HG02884 (cell line): ENCODE results near the gene TRIM28.

Experiments
- ATAC-seq: cut with Tn5 transposase; IDR thresholded peaks from one replicate; pipeline ENCODE4 v1.9.1; 2021; ENCODE audit warnings: mild to moderate bottlenecking, moderate library complexity; ENCODE audit not compliant: unreplicated experiment

Gene TRIM28

DNA sequence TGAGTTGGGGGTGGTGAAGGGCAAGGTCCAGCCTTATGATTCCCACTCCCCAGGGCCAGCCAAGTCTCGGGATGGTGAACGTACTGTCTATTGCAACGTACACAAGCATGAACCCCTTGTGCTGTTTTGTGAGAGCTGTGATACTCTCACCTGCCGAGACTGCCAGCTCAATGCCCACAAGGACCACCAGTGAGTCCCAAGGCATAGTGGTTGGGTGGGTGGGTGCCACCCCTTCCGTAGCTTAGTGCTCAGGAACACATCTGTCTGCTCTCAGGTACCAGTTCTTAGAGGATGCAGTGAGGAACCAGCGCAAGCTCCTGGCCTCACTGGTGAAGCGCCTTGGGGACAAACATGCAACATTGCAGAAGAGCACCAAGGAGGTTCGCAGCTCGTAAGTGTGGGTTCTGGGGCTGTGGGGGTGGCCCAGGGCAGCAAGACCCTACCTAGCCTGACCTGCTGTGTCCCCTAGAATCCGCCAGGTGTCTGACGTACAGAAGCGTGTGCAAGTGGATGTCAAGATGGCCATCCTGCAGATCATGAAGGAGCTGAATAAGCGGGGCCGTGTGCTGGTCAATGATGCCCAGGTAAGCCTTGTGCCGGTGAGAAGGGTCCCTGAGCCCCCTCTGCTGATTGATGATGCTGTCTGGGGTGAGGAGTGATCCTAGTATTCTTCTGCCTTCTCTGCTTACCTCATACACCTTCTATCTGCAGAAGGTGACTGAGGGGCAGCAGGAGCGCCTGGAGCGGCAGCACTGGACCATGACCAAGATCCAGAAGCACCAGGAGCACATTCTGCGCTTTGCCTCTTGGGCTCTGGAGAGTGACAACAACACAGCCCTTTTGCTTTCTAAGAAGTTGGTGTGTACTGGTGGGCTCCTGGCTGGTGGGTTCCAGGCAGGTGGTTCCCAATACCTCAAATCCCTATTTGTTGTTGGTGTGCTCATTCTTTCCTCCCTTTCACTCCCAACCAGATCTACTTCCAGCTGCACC, 3.8 kb downstream of the TRIM28 start:
- ATAC-seq: no peak

DNA sequence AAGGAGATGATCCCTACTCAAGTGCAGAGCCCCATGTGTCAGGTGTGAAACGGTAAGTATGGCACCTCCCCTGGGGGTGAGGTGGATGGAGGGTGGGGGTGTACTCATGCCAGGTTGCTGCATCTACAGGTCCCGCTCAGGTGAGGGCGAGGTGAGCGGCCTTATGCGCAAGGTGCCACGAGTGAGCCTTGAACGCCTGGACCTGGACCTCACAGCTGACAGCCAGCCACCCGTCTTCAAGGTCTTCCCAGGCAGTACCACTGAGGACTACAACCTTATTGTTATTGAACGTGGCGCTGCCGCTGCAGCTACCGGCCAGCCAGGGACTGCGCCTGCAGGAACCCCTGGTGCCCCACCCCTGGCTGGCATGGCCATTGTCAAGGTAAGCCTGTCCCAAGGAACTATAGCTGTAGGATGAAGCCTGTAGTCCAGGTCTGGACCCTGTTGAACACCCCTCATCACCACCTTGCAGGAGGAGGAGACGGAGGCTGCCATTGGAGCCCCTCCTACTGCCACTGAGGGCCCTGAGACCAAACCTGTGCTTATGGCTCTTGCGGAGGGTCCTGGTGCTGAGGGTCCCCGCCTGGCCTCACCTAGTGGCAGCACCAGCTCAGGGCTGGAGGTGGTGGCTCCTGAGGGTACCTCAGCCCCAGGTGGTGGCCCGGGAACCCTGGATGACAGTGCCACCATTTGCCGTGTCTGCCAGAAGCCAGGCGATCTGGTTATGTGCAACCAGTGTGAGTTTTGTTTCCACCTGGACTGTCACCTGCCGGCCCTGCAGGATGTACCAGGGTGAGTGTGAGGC, 5.2 kb downstream of the TRIM28 start:
- ATAC-seq: no peak

DNA sequence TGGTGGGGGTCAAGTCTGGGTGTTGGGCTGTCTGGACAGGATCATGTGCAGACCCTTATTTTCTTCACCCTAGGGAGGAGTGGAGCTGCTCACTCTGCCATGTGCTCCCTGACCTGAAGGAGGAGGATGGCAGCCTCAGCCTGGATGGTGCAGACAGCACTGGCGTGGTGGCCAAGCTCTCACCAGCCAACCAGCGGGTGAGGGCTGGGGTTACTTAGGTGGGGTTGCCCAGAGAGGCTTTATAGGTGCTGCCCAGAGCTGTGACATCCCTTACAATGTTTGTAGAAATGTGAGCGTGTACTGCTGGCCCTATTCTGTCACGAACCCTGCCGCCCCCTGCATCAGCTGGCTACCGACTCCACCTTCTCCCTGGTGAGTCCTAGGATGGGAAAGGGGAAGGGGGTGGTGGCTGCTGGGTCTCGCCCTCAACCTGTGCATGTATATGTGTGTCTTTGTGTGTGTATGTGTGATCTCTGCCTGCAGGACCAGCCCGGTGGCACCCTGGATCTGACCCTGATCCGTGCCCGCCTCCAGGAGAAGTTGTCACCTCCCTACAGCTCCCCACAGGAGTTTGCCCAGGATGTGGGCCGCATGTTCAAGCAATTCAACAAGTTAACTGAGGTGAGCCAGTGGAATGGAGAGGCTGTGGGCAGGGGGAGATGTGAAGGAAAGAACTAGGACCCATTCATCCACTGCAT, 5.9 kb downstream of the TRIM28 start:
- ATAC-seq: no peak

DNA sequence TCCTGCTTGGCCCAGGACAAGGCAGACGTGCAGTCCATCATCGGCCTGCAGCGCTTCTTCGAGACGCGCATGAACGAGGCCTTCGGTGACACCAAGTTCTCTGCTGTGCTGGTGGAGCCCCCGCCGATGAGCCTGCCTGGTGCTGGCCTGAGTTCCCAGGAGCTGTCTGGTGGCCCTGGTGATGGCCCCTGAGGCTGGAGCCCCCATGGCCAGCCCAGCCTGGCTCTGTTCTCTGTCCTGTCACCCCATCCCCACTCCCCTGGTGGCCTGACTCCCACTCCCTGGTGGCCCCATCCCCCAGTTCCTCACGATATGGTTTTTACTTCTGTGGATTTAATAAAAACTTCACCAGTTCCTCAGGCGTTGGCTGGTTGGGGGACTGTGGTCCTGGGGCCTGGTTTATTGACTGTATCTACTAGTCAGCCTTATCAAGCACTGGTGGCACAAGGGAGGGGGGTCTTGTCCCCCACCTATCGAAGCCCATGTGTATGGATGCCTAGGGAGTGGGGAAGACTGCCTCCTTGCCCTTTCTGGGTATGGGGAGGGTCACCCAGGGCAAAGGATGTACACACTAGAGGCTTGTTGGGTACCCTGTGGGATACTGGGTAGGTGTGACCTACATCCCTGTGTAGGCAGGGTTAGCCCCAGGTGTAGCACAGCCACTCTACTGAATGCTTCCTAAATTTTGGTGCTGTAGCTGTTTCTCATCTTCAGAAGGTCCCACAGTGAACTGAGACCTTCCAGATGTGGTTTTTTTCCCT, 6.7 kb downstream of the TRIM28 start:
- no peak for ATAC-seq

DNA sequence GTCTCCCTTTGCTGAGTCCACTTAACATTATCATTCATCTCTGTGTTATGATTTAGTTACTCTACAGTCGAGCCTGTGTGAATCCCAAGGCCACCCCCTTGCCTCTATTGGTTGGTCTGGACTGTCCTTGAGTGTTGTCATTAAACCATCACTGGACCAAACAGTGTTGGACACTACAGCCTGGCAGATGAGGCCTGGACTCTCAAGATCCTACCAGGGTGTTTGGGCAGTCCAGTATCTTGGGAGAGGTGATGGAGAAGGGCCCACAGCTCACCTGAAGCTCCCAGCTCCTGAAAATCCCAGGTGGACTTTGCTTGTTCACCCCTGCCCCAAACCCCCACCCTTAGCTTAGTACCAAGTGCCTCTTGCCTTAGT, 7.2 kb downstream of the TRIM28 start:
- ATAC-seq: no peak

DNA sequence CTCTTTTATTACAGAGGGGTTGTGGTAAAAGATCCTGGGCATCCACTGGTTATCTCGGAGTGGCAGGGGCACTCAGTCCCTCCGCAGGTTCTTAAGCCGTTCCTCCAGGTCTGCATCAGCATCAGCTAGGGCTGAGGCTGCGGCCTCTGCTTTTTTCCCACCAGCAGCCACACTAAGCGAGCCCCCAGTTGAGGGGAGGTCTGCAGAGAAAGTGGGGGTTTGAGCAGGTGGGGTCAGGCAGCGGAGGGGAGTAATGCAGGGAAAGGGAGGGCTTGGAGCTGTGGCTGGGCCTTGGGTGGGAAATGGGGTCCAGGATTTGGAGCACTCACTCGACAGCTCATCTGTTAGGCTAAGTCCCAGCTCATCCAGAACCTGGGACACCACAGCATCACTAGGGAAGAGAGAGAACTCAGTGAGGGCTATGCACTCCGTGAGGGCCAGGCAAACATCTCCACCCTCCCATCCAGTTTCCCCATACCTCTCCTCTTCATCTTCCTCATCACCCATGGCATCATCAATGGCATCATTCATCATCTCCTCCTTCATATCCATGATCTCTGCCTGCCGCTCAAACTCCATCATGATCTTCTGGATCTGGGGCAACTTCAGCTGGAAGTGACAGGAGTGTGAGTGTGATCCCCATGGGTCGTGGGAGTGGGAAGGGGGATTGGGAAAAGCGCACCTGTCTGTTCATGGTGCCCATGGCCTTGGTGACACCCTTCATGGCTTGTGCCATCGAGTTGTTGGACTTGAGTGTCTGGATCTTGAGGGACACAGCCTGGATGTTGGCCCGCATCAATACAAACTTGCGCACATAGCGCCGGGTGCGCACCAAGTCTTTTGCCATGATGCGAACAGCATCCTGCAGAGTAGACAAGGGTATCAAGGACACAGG, 8.0 kb downstream of the TRIM28 start:
- no peak for ATAC-seq

DNA sequence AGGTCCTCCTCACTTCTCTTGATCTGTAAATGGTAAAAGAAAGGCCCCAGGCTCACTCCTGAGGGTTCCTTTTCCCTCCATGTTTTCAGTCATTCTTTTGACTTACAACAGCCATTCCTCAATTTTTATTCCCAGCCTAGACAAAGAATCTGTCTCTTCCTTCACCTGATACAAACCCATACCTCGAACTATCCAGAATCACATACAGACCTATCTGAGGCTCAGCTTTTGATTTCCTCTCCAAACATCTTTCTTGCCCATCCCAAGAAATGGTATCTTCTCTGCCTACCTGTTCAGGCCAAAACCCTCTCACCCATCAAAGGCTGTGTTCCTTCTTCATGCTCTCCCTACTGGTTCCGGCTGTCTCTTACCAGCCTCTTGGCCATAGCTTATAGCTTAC, 8.8 kb downstream of the TRIM28 start:
- no peak for ATAC-seq

DNA sequence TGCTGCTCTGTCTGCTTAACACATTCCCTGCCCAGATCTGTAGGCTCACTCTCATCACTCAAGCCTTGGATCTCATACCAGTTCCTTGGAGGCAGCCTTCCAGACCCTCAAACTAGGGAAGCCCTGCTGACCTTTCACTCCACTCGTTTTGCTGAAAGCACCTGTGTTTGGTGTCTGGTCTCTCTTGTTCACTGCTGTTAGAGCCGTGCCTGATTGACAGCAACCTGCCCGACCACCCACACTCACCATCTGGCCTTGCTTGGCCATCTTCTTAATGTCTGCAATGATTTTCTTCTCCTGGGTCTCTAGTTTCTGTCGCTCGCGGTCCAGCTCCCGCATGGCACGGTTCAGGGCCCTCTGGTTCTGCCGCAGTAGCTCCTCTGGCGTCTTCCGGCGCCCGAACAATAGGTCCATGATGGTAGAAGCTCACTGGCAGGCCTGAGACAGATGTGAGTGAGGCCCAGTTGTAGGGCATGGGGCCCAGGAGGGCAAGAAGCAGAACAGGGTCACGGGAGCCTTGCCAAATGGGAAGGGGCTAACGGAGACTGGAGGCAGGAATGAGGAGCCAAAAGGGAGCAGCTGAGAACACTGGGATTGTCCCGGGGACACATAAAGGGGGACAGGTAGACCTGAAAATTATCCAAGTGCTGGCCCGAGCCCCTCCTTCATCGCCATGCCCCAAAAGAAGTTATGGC, 10.1 kb downstream of the TRIM28 start:
- no peak for ATAC-seq

DNA sequence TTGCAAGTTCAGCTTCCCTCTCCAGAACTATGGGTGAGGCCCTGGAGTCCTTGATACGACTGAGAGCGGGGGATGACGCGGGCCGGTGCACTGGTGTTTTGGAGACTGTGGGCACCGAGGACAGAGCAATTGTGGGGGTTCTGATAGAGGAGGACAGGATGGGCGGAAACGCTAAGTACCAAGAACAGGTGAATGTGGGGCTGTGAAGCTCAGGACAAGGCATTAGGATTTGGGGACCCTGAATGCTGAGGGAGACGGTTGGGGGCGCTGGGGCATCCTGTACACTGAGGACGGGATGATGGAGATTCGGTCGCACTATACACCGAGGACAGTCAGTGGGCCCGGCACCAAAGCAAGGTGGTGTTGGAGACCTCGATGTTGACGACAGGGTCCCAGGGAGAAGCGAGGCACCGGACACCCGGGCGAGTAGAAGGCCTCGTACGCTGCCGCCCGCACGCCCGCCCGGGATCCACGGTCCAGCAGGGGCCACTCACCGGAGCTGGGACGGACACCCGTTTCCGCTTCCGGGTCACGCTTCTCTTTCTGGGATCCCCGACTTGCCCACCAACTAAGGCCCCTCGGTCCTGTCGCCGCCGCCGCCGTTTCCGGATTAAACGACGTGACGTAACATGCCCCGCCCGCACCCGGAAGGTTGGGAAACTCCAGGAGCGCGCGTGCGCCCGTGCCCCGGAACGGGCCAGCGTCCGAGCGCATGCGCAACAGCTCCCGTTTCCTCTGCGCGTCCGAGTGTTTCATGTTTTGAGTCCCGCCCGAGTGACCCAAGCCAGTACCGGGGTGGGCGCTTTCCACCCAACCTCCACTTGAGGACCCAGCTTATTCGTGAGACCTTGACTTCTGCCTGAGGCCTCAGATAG, 10.9 kb downstream of the TRIM28 start, which contains the start of gene CHMP2A:
Gene CHMP2A (minus strand): TSS at position 612 of the 875 bp plus-strand sequence. CDS start 893 bp downstream, outside the sequence.
- ATAC-seq: no peak

DNA sequence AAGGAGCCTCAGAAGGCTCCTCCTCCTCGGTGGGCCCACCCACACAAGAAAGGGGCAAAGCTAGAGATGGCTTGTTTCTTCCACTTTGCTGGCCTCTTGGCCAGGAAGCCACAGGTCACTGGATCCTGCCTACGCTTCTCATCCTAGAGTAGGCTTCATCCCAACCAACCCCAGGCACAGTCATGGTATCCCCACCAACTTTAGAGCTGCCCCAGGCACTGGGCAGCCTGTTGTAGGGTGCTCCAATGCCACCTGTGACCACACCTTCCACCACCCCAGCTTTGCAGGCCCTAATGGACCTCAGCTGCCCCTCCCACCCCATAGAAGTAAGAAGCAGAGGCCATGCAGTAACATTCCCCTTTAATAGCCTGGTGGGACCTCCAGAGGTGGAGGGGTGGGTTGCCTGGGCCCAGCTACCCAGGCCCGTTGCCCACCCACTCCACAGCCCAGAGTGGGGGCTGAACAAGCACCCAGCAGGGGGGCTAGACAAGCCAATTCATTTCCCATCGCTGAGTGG, 11.6 kb downstream of the TRIM28 start:
- ATAC-seq: no peak

DNA sequence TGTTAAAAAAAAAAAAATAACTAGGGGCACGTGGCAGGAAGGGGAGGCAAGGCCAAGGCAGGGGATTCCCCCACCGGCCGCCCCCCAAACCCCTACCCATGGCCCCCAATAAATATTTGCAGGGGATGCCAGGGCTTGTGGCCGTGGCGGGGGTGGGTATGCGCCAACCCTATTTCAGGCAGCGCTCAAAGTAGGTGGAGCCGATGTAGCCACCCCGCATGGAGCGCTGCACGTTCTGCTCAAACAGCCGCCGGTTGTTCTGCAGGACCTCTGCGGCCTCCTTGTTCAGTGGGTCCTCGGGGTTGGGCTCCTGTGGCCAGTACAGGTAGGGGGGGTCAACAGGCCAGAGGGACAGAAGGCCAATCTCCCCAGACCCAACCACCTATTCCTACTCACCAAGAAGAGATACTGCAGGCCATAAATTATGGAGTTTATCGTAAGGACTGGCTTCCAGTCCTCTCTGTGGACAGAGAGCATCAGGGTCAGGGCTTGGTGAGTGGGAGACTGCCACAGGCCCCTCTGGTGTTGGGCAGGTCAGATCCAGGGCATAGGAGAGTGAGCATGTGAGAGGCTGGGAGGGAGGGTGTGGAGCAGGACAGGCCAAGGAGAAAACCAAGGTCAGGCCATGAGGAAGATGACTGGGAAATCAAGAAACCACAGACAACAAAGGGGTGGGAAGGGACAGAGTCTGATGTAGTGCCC, 12.2 kb downstream of the TRIM28 start:
- ATAC-seq: no peak

DNA sequence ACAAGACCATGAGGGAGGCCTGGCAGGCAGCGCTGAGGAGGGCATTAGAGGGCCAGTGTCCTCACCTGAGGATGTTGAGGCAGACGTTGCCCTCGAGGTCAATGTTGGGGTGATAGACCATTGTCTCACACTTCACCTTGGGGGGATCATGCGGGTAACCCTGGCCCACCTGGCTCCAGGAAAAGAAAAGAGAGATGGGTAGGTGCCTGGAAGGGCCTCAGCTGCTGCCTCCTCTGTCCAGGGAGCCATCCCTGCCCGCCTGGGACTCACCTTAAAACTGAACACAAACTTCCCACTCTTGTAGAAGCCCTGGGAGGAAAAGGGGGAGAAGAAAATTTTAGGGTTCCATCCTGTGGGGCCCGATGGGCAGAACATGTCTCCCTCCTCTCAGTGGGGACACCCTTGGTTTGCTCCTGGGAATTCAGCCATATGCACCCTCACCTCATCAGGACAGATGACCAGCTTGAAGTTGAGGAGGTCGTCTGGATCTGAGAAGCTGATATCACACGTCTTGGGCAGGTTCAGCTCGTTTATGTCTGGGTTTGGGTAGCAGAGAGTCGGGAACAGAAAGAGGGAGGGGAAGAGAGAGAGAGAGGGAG, 12.9 kb downstream of the TRIM28 start:
- ATAC-seq: no peak

DNA sequence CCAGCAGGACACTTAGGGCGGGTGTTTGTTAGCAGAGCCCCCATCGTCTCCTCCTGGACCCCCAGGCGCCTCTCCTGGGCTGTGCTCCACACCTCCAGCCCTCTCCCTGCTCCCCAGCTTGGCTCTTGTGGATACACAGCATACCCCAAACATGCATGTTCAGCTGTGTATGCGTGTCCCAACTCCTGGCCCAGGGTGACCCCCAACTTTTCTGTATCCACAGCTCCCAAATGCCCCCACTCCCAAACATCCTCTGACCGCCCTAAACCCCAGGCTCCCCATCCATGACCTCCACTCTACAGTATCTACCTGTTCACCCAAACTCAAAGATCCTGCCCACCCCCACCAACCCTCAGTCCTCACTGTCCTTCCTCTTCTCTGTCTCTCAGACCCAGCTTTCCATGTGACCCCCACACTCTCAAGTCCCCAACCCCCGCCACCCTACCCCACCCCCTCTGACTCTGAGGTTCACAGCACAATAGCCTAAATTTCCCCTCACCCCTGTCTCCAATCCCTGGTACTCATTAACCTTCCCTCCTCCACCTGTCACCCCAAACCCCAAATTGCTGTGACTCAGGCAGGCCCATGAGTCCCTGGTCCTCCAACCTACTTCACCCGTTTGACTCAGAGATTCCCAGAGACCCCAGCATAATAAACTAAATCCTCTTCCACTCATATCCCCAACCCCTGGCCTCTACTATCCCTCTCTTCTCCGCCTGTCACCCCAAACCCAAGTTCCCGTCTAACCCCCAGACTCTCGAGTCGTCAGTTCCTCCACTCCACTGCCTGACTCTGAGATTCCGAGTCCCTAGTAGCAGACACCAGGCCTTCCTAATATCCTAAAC, 13.6 kb downstream of the TRIM28 start:
- ATAC-seq: no peak

DNA sequence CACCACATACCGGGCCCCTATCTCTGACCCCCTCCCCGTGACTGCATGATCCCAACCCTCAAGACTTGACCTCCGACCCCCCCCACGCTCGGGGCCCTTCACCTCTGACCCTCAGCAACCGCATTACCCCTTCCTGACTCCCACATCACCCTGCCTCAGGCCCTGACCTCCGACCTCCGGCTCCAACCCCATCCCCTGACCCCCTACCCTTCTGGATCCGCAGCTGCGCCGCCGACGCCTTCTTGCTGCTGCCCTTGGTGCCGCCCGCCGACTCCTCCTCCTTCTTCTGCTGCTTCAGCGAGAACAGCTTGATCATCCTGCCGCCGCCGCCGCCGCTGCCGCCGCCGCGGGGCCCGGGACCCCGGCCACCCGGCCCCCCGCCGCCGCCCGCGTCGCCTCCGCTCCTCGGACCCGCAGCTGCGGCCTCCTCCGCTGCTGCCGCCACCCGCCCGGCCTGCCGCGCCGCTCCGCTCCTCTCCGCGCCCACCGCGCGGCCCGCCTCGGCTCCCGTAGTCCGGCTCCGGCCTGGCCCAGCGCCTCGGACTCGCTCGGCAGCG, 14.3 kb downstream of the TRIM28 start, which contains the start of gene UBE2M:
Gene UBE2M (minus strand): TSS at position 546 of the 557 bp plus-strand sequence. CDS start 230 bp downstream, at position 316.
- ATAC-seq: peak; percentile 4

DNA sequence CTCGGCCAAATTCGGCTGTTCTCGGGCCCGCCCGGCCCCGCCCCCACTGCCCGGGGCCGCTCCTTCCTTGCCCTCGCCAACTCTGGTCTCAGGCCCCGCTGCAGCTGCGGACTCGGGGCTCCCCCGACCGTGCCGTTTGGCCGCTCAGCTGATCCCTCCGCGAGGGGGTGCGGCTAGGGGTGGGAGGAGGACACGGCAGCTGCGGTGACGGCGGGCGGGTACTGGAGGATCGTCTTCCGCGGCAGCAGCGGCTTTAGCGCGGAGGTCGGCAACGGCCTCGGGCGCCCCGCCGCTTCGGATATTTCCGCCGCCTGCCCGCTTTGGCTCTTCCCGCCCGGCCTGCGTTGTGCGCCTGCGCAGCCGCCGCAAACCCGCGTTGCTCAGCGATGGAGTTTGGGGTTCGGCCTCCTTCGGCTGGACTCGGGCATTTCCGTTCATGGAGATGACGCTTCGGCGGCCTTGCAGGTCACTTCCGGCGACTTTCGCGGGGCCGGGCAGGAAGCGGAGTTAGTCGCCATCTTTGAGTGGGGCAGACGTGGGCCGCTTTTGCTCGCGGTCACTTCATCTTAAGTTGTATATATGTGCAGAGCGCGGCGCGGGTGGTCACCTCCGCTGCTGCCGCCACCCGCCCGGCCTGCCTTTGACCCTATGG, 14.9 kb downstream of the TRIM28 start:
- ATAC-seq: peak; percentile 39
